SK-N-SH treated with all-trans-retinoic acid at 6 μM for 48 hours (cell line): ENCODE measurements around the gene CLPSL2.
"Not testable (repeated sequence)": the region's sequence is repeated elsewhere in the genome, so short reads cannot be mapped to it uniquely, and the experiment has no call there.

Source experiments
- ATAC-seq: fragments of 200-7000 bp; cut with Tn5 transposase; 3 replicates; pipeline ENCODE4 v1.9.1; 2020; ENCODE audit warnings: mild to moderate bottlenecking, moderate library complexity
- BACH2 ChIP-seq: fragments of 250-450 bp; sonication (Bioruptor Pico); IDR thresholded peaks from 2 replicates; pipeline ENCODE4 v1.9.0; 2021; ENCODE audit warnings: mild to moderate bottlenecking, borderline replicate concordance
- CSDC2 ChIP-seq: fragments of 250-450 bp; sonication (Bioruptor Pico); IDR thresholded peaks from 2 replicates; pipeline ENCODE4 v1.5.0; 2020; ENCODE audit warnings: mild to moderate bottlenecking, moderate library complexity
- ESRRG ChIP-seq: fragments of 250-450 bp; sonication (Bioruptor Pico); IDR thresholded peaks from 2 replicates; pipeline ENCODE4 v1.6.1; 2021; ENCODE audit warnings: mild to moderate bottlenecking
- GLIS3 ChIP-seq: fragments of 250-450 bp; sonication (Bioruptor Pico); IDR thresholded peaks from 2 replicates; pipeline ENCODE4 v1.5.0; 2020; ENCODE audit warnings: mild to moderate bottlenecking, moderate library complexity
- ISL1 ChIP-seq: fragments of 250-450 bp; sonication (Bioruptor Pico); IDR thresholded peaks from 2 replicates; pipeline ENCODE4 v2.1.2; 2022; ENCODE audit warnings: mild to moderate bottlenecking, moderate library complexity
- OSR1 ChIP-seq: fragments of 250-450 bp; sonication (Bioruptor Pico); IDR thresholded peaks from 2 replicates; pipeline ENCODE4 v1.8.0; 2022; ENCODE audit warnings: moderate library complexity, mild to moderate bottlenecking, inconsistent platforms
- PPARA ChIP-seq: fragments of 250-450 bp; sonication (Bioruptor Pico); IDR thresholded peaks from 2 replicates; pipeline ENCODE4 v1.5.0; 2020; ENCODE audit warnings: mild to moderate bottlenecking, borderline replicate concordance
- RARB ChIP-seq: fragments of 250-450 bp; sonication (Bioruptor Pico); IDR thresholded peaks from 2 replicates; pipeline ENCODE4 v1.8.0; 2021; ENCODE audit warnings: mild to moderate bottlenecking, moderate library complexity
- SNAI2 ChIP-seq: fragments of 250-450 bp; sonication (Bioruptor Pico); IDR thresholded peaks from 2 replicates; pipeline ENCODE4 v1.5.0; 2020; ENCODE audit warnings: mild to moderate bottlenecking, moderate library complexity
- TCF4 ChIP-seq: fragments of 250-450 bp; sonication (Bioruptor Pico); IDR thresholded peaks from 2 replicates; pipeline ENCODE4 v1.8.0; 2021; ENCODE audit warnings: mild to moderate bottlenecking, moderate library complexity, borderline replicate concordance
- TOX ChIP-seq: fragments of 250-450 bp; sonication (Bioruptor Pico); IDR thresholded peaks from 2 replicates; pipeline ENCODE4 v1.8.0; 2021; ENCODE audit warnings: mild to moderate bottlenecking, moderate library complexity, borderline replicate concordance
- ZC3H10 ChIP-seq: fragments of 250-450 bp; sonication (Bioruptor Pico); IDR thresholded peaks from 2 replicates; pipeline ENCODE4 v1.5.1; 2021; ENCODE audit warnings: mild to moderate bottlenecking, moderate library complexity
- ZFP3 ChIP-seq: fragments of 250-450 bp; sonication (Bioruptor Pico); IDR thresholded peaks from 2 replicates; pipeline ENCODE4 v1.5.0; 2020; ENCODE audit warnings: mild to moderate bottlenecking, moderate library complexity
- ZFP30 ChIP-seq: fragments of 450-650 bp; formaldehyde crosslinking; IDR thresholded peaks from 2 replicates; pipeline ENCODE4 v1.5.0; 2022; ENCODE audit warnings: mild to moderate bottlenecking, moderate library complexity
- ZNF565 ChIP-seq: fragments of 450-650 bp; formaldehyde crosslinking; conservative IDR thresholded peaks from 2 replicates; pipeline ENCODE4 v1.5.0; 2020; ENCODE audit warnings: low read depth, mild to moderate bottlenecking, moderate library complexity
- ZNF70 ChIP-seq: fragments of 450-650 bp; formaldehyde crosslinking; IDR thresholded peaks from 2 replicates; pipeline ENCODE4 v1.5.0; 2020; ENCODE audit warnings: mild to moderate bottlenecking, moderate library complexity
- TF ChIP-seq, protein P1 (sequence below): fragments of 250-450 bp; sonication (Bioruptor Pico); IDR thresholded peaks from 2 replicates; pipeline ENCODE4 v1.5.1; 2020; ENCODE audit warnings: low read depth, mild to moderate bottlenecking, moderate library complexity
- TF ChIP-seq, protein P2 (sequence below): fragments of 250-450 bp; sonication (Bioruptor Pico); IDR thresholded peaks from 2 replicates; pipeline ENCODE4 v1.8.0; 2020; ENCODE audit warnings: mild to moderate bottlenecking, moderate library complexity, borderline replicate concordance
- TF ChIP-seq, protein P3 (sequence below): fragments of 250-450 bp; sonication (Bioruptor Pico); IDR thresholded peaks from 2 replicates; pipeline ENCODE4 v1.5.1; 2021; ENCODE audit warnings: mild to moderate bottlenecking, moderate library complexity
- TF ChIP-seq, protein P4 (sequence below): fragments of 250-450 bp; sonication (Bioruptor Pico); IDR thresholded peaks from 2 replicates; pipeline ENCODE4 v1.5.0; 2020; ENCODE audit warnings: mild to moderate bottlenecking, moderate library complexity

The CLPSL2 gene

DNA sequence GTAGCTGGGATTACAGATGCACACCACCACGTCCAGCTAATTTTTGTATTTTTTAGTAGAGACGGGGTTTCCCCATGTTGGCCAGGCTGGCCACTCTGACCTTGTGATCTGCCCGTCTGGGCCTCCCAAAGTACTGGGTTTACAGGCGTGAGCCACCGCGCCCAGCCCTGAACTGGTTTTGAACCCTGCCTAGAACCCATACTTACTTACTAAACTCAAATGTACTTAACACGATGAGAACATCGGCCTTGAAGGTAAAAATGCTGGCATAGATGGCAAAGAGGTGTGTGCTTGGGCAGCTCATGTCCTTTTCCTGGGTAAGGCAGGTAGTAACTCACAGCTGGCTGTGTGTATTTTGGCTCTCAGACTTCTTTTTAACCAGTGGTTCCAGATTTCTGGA is 42.8 kb upstream of the CLPSL2 start:
- ATAC-seq, result no peak
- TF ChIP-seq ZNF565 (no peak), ESRRG (CRISPR knock-in tag) (no peak), CSDC2 (CRISPR knock-in tag) (no peak), PPARA (no peak), BACH2 (no peak), SNAI2 (CRISPR knock-in tag) (no peak), RARB (CRISPR knock-in tag) (no peak), GLIS3 (CRISPR knock-in tag) (no peak), TCF4 (CRISPR knock-in tag) (no peak), ZC3H10 (CRISPR knock-in tag) (no peak), ZNF70 (no peak), ISL1 (CRISPR knock-in tag) (no peak), OSR1 (CRISPR knock-in tag) (no peak), TOX (CRISPR knock-in tag) (no peak), ZFP3 (CRISPR knock-in tag) (no peak)
- TF ChIP-seq, protein P1, sequence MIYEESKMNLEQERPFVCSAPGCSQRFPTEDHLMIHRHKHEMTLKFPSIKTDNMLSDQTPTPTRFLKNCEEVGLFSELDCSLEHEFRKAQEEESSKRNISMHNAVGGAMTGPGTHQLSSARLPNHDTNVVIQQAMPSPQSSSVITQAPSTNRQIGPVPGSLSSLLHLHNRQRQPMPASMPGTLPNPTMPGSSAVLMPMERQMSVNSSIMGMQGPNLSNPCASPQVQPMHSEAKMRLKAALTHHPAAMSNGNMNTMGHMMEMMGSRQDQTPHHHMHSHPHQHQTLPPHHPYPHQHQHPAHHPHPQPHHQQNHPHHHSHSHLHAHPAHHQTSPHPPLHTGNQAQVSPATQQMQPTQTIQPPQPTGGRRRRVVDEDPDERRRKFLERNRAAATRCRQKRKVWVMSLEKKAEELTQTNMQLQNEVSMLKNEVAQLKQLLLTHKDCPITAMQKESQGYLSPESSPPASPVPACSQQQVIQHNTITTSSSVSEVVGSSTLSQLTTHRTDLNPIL (CRISPR knock-in tag), result no peak
- TF ChIP-seq, protein P2, sequence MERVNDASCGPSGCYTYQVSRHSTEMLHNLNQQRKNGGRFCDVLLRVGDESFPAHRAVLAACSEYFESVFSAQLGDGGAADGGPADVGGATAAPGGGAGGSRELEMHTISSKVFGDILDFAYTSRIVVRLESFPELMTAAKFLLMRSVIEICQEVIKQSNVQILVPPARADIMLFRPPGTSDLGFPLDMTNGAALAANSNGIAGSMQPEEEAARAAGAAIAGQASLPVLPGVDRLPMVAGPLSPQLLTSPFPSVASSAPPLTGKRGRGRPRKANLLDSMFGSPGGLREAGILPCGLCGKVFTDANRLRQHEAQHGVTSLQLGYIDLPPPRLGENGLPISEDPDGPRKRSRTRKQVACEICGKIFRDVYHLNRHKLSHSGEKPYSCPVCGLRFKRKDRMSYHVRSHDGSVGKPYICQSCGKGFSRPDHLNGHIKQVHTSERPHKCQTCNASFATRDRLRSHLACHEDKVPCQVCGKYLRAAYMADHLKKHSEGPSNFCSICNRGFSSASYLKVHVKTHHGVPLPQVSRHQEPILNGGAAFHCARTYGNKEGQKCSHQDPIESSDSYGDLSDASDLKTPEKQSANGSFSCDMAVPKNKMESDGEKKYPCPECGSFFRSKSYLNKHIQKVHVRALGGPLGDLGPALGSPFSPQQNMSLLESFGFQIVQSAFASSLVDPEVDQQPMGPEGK (CRISPR knock-in tag), result no peak

DNA sequence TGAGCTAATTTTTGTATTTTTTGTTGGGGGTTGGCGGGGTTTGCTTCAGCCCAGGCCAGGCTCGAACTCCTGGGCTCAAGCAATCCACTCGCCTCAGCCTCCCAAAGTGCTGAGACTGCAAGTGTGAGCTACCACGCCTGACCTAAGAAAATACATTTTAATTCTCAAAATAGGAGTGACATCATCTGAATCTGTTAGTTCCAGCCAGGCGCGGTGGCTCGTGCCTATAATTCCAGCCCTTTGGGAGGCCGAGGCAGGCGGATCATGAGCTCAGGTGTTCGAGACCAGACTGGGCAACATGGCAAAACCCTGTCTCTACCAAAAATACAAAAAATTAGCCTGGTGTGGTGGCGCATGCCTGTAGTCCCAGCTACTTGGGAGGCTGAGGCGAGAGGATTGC is 42.1 kb upstream of the CLPSL2 start:
- ATAC-seq, result not testable (repeated sequence)

DNA sequence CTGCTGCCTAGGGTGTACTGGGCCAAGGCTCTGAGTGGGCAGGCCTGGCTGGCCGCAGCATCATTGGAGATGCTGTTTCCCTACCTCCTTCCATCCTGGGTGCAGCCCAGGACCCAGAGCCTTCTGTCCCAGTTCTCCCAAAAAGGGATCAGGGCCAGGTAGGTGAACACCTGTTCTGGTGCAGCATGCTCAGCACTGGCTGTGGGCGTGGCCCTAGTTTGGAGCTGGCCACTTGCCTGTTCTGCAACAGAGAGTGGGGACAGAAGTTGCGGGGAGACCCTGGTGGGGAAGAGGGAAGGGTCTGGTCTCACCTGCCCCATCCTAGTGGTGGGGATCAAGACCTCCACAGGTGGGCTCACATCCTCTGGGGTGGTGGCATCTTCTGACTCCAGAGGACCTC is 40.9 kb upstream of the CLPSL2 start:
- no peak for TF ChIP-seq ISL1 (CRISPR knock-in tag)
- TF ChIP-seq, protein P3, sequence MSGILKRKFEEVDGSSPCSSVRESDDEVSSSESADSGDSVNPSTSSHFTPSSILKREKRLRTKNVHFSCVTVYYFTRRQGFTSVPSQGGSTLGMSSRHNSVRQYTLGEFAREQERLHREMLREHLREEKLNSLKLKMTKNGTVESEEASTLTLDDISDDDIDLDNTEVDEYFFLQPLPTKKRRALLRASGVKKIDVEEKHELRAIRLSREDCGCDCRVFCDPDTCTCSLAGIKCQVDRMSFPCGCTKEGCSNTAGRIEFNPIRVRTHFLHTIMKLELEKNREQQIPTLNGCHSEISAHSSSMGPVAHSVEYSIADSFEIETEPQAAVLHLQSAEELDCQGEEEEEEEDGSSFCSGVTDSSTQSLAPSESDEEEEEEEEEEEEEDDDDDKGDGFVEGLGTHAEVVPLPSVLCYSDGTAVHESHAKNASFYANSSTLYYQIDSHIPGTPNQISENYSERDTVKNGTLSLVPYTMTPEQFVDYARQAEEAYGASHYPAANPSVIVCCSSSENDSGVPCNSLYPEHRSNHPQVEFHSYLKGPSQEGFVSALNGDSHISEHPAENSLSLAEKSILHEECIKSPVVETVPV (CRISPR knock-in tag), result no peak
- TF ChIP-seq PPARA, result no peak
- TF ChIP-seq ZNF565, result no peak
- TF ChIP-seq GLIS3 (CRISPR knock-in tag), result no peak
- TF ChIP-seq OSR1 (CRISPR knock-in tag), result no peak
- no peak for TF ChIP-seq TOX (CRISPR knock-in tag)
- TF ChIP-seq, protein P1 (CRISPR knock-in tag), result no peak
- TF ChIP-seq, protein P4, sequence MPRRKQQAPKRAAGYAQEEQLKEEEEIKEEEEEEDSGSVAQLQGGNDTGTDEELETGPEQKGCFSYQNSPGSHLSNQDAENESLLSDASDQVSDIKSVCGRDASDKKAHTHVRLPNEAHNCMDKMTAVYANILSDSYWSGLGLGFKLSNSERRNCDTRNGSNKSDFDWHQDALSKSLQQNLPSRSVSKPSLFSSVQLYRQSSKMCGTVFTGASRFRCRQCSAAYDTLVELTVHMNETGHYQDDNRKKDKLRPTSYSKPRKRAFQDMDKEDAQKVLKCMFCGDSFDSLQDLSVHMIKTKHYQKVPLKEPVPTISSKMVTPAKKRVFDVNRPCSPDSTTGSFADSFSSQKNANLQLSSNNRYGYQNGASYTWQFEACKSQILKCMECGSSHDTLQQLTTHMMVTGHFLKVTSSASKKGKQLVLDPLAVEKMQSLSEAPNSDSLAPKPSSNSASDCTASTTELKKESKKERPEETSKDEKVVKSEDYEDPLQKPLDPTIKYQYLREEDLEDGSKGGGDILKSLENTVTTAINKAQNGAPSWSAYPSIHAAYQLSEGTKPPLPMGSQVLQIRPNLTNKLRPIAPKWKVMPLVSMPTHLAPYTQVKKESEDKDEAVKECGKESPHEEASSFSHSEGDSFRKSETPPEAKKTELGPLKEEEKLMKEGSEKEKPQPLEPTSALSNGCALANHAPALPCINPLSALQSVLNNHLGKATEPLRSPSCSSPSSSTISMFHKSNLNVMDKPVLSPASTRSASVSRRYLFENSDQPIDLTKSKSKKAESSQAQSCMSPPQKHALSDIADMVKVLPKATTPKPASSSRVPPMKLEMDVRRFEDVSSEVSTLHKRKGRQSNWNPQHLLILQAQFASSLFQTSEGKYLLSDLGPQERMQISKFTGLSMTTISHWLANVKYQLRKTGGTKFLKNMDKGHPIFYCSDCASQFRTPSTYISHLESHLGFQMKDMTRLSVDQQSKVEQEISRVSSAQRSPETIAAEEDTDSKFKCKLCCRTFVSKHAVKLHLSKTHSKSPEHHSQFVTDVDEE, result no peak
- TF ChIP-seq ZFP30 (CRISPR knock-in tag), result no peak
- no peak for TF ChIP-seq BACH2
- TF ChIP-seq, protein P2 (CRISPR knock-in tag), result no peak
- TF ChIP-seq, all 23 proteins: peak for 0
- no peak for ATAC-seq
